Measurements from ENCODE around the gene SLC13A4.
"Not testable (repeated sequence)": the region's sequence is repeated elsewhere in the genome, so short reads cannot be mapped to it uniquely, and the experiment has no call there.

SLC13A4 gene

GRCh38 chr7:135693558-135693957 lies 34.4 kb downstream of the SLC13A4 start:
- no peak for DNase-seq (ENCODE audit: low read depth in 2 of 2)

GRCh38 chr7:135692606-135693005 lies 35.4 kb downstream of the SLC13A4 start:
- DNase-seq (ENCODE audit: low read depth in 2 of 2): not testable (repeated sequence)

- no peak for DNase-seq (ENCODE audit: low read depth in 2 of 2)
Observed at GRCh38 chr7:135692055-135692454, 35.9 kb downstream of the SLC13A4 start.

- DNase-seq (ENCODE audit: low read depth in 2 of 2): no peak
Observed at GRCh38 chr7:135690566-135690965, 37.4 kb downstream of the SLC13A4 start.

- no peak for DNase-seq (ENCODE audit: low read depth in 2 of 2)
Observed at GRCh38 chr7:135687466-135687865, 40.5 kb downstream of the SLC13A4 start.

GRCh38 chr7:135685306-135686084 lies 42.5 kb downstream of the SLC13A4 start:
- no peak for DNase-seq (ENCODE audit: low read depth in 2 of 2)

- no peak for DNase-seq (ENCODE audit: low read depth in 2 of 2)
Observed at GRCh38 chr7:135684699-135685098, 43.3 kb downstream of the SLC13A4 start.

GRCh38 chr7:135684136-135684535 lies 43.9 kb downstream of the SLC13A4 start:
- DNase-seq (ENCODE audit: low read depth in 2 of 2): no peak

- DNase-seq (ENCODE audit: low read depth in 2 of 2): no peak
Observed at GRCh38 chr7:135683609-135684008, 44.4 kb downstream of the SLC13A4 start.

GRCh38 chr7:135682191-135682590 lies 45.8 kb downstream of the SLC13A4 start:
- no peak for DNase-seq (ENCODE audit: low read depth in 2 of 2)

GRCh38 chr7:135681762-135682161 lies 46.2 kb downstream of the SLC13A4 start:
- DNase-seq (ENCODE audit: low read depth in 2 of 2): no peak

GRCh38 chr7:135678612-135679575 lies 49.1 kb downstream of the SLC13A4 start:
- DNase-seq (ENCODE audit: low read depth in 2 of 2): no peak

GRCh38 chr7:135673360-135673706 lies 54.7 kb downstream of the SLC13A4 start:
- DNase-seq (ENCODE audit: low read depth in 2 of 2): no peak

- DNase-seq (ENCODE audit: low read depth in 2 of 2): peak in 1 of 2 experiments; percentile 42
Observed at GRCh38 chr7:135672560-135673359, 55.2 kb downstream of the SLC13A4 start.

GRCh38 chr7:135670179-135670578 lies 57.8 kb downstream of the SLC13A4 start:
- no peak for DNase-seq (ENCODE audit: low read depth in 2 of 2)

- no peak for DNase-seq (ENCODE audit: low read depth in 2 of 2)
Observed at GRCh38 chr7:135669774-135670173, 58.2 kb downstream of the SLC13A4 start.

- not testable (repeated sequence) for DNase-seq (ENCODE audit: low read depth in 2 of 2)
Observed at GRCh38 chr7:135668852-135669395, 59.1 kb downstream of the SLC13A4 start.

GRCh38 chr7:135667626-135668025 lies 60.4 kb downstream of the SLC13A4 start:
- DNase-seq (ENCODE audit: low read depth in 2 of 2): not testable (repeated sequence)

- DNase-seq (ENCODE audit: low read depth in 2 of 2): no peak
Observed at GRCh38 chr7:135666846-135667245, 61.1 kb downstream of the SLC13A4 start.

- no peak for DNase-seq (ENCODE audit: low read depth in 2 of 2)
Observed at GRCh38 chr7:135666156-135666555, 61.8 kb downstream of the SLC13A4 start.

GRCh38 chr7:135665042-135665441 lies 62.9 kb downstream of the SLC13A4 start:
- DNase-seq (ENCODE audit: low read depth in 2 of 2): no peak

Data from fibroblast of skin of left quadriceps (primary cell).